Right ventricle myocardium superior (tissue), 1 donor: ENCODE measurements around the gene GPR37L1. TPM values are rescaled to one million over a fixed set of nuclear protein-coding genes. Genes with fewer than 3 reads are reported as not detected.

Source experiments
- ATAC-seq: fragments of 200-7000 bp; cut with Tn5 transposase; one replicate; pipeline ENCODE4 v1.9.1; 2020; ENCODE audit warnings: mild to moderate bottlenecking; ENCODE audit not compliant: poor library complexity
- DNase-seq: peaks from one replicate; pipeline ENCODE4 v3.0.0-alpha.2; 2020
- intact Hi-C: fragments of 100-400 bp; cut with DNase I; formaldehyde crosslinking; loops from one replicate; pipeline ENCODE4 v1.11.2; 2022
- long read RNA-seq: library from polyadenylated mRNA; unstranded; transcript quantifications from one replicate; pipeline ENCODE4 v2.0.0, GENCODE V29; 2021
- total RNA-seq: library from RNA; stranded (reverse); fragmentation: NEBNext Ultra II Directional; extraction: Animal tissue kit (Norgen Biotek cat#: 25700); gene quantifications from one replicate; pipeline ENCODE4 v1.2.1, GENCODE V29; 2021
- donor health status: DM: no; HTN: yes; CAD: no; lungs with severe emphysema.

The GPR37L1 gene, protein sequence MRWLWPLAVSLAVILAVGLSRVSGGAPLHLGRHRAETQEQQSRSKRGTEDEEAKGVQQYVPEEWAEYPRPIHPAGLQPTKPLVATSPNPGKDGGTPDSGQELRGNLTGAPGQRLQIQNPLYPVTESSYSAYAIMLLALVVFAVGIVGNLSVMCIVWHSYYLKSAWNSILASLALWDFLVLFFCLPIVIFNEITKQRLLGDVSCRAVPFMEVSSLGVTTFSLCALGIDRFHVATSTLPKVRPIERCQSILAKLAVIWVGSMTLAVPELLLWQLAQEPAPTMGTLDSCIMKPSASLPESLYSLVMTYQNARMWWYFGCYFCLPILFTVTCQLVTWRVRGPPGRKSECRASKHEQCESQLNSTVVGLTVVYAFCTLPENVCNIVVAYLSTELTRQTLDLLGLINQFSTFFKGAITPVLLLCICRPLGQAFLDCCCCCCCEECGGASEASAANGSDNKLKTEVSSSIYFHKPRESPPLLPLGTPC
- total RNA-seq: 0.05 TPM
- long read RNA-seq: 0 reads

DNA sequence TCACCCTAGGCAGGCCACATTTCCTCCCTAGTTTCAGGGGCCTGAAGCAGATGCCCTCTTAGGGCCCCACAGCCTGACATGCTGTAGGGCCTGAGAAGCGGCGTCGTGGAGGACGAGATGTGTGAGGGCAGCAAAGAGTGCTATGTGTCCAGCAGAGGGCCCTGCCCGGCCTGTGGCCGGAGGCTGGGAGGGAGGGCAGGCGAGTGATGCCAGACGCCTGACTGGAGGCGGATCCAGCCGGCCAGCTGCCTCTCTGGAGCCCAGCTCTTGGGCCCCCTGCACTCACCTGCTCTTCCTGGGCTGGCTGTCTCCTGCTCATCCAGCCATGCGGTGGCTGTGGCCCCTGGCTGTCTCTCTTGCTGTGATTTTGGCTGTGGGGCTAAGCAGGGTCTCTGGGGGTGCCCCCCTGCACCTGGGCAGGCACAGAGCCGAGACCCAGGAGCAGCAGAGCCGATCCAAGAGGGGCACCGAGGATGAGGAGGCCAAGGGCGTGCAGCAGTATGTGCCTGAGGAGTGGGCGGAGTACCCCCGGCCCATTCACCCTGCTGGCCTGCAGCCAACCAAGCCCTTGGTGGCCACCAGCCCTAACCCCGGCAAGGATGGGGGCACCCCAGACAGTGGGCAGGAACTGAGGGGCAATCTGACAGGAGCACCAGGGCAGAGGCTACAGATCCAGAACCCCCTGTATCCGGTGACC, at the start of gene GPR37L1:
TSS of gene GPR37L1 (plus strand) at position 279 of the 697 bp plus-strand sequence. CDS start at position 326, 47 bp downstream.
- intact Hi-C loops: no loop called here
- peak; percentile 74 for DNase-seq
- ATAC-seq: peak; percentile 65

DNA sequence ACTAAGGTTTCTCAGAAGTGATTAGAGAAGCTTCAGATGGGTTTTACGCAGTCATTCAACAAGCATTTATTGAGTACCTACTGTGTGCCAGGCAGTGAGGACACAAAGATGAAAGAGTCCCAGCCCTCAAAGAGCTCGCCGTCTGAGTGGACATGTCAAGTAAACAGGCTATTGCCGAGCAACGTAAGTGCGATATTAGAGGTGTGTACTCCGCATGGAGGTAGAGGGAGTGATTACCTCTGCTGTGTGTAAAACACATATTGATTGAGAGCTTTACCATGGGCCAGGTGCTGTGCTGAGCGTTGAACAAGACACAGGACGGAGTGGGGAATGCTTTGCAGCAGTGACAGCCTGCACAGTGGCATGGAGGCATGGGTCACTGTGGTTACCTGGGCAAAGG, 49.5 kb upstream of the GPR37L1 start:
- intact Hi-C loops: no loop called here
- DNase-seq (no peak), ATAC-seq (no peak)

DNA sequence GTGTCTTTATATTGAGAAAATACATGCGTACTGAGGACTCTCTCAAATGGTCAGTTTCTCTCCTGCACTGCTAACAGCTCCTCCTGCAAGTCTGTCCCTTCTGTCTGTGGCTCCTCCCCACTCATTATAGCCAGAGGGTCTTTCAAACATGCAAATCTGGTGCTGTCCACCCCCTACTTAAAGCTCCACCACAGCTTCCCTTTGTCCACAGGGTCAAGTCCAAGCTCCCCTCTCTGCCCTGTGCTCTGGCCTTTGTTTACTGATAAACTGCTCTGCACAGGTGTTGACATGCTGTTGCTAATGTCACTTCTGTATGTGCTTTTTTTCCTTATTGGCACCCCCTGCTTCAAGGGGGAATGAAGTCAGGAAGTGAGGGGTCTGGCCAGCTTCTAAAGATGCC, 47.7 kb upstream of the GPR37L1 start:
- no peak for DNase-seq
- intact Hi-C loops: no loop called here
- ATAC-seq: no peak

DNA sequence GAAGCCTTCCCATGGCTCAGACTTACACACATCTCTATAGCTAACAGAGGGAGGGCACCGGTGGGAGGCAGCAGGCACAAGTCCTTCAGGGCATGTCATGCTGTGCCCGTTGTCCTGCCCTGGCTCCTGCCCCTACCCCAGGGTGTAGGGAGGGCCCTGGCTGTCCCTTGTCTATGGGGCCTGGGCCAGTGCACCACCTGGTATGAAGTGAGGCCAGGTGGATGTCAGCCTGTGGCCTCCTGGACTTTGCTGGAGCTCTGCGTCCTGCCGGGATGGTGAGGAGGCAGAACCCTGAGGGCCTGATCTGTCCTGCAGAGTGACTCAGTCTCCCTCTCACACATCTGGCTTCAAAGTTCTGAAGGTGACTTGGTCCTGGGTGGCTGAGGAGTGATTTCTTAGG, 47.3 kb upstream of the GPR37L1 start:
- intact Hi-C loops: no loop called here
- DNase-seq (no peak), ATAC-seq (peak; percentile 23)

DNA sequence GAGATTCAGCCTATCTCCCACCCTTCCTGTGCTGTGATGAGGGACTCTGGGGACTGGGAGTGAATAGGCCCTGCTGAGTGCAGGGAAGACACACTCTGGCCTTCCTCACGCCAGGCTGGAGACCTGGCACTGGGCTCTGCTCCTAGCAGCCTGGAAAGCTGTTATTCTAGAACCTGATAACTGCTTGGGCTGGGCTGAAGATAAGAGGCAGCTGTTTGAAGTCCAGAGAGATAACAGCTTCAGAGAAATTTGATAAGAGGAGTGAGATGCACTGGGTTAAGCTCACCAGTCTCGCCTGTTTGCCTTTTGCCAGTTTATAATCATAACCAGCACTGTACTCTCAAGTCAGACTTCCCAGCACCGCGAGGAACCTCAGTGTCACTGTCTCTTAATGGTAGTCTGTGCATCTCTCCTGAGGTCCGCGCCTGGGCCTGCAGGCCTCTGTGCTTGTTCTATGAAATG, 46.6 kb upstream of the GPR37L1 start:
- intact Hi-C loops: no loop called here
- DNase-seq (no peak), ATAC-seq (peak; percentile 75)

DNA sequence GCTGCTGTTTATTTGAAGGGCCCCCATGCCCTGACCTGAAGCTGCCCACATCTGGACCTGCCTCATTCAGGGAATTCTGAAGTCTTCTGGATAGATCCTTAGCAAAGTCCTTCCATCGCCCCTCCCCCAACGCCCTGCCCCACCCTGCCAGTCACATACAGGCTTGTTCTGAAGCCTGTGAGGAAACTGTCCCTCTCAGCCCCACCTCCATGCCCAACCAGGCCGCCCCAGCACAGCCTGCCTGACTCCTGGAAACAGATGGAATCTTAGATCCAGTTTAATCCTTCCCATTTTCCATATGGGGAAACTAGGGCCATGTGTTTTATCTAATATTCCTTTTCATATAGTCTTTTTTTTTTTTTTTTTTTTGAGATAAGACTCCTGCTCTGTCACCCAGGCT, 44.5 kb upstream of the GPR37L1 start:
- intact Hi-C loops: no loop called here
- ATAC-seq: no peak
- no peak for DNase-seq

DNA sequence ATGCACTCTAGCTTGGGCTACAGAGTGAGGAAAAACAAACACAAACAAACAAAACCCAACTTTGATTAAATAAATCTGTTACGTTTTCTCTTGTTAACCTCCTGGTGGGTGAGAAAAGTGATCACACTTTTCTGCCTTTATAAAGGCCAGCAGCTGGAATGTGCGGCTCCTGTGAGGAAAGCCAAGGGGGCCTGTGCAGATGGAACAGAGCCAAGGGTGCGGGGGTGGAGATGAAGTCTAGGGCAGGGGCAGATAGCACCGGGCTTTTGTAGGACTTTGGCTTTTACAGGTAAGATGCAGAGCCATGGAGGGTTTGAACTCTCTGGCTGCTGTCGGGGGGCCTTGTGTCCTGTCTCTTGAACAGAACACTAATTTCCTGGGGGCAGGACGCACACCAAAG, 40.7 kb upstream of the GPR37L1 start:
- DNase-seq (no peak), ATAC-seq (no peak)
- intact Hi-C loops: no loop called here

DNA sequence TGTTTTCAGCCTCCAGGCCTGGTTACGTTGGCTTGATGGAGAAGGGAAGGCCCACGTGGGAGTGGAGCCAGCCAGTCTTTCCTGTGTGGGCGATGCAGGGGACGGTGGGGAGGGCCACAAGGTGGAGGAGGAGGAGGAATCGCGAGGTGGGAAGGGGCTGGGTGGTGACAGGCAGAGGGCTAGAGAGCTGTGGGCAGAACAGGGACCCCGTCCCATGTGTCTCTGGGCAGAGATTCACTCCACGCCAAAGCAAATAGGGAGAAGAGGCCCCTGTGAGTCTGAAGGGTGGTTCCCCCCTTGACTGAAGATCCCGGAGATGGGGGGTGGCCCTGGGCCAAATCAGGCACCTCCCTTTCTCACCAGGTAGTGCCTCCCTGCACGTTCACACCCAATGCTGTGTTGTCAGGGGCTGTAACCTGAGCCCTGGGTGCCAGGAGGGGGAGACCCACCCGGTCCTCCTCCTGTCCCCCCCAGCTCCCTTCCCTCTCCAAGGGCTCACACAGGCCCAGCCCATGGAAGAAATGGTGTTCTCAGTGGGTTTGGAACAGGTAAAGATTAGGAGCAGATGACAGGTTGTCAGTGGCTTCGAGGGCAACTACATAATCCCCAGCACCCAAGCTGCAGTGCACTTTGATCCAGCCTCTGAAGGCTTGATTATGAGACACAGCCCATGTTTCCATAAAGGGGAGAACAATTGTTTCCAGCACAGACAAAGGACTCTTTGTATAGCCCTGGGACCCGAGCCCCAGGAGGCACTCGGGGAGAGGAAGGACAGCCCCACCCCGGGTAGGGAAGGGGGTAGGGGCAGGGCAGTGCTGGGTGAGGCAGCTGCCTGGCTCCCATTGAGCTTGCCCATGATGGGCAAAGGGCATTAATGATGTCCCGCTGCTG, 37.7 kb upstream of the GPR37L1 start:
- DNase-seq: no peak
- intact Hi-C loops: no loop called here
- peak; percentile 35 for ATAC-seq

DNA sequence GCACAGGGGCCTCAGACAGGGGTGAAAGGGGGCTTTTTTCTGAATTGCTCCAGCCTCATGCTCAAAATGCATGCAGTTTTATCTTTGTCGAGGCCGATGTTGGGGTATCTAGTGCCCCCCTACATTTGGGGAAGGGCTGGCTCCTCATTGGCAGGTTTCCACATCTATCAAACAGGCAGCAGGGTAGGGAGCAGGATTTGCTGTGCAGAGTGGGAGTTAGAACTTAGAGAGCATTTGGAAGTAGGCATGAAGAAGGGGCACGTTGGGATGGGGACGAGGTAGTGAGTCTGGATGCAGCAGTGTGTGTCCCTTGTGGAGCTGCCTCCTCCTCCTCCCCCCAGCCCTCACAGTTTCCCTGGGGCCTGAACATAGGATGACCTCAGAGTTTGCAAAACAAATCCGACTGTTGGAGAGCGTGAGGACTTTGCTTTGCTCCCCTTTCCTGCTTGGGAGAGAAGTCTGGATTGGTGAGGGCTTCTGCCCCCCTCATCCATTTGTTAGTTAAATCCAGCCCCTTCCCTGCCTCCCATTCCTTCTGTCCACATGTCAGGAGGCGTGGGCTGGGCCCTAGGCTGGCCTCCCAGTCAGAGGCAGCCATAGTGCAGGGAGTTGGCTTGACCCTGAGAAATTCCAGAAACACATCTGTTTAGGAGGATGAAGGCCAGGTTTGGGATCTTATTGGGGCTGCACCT, 36.9 kb upstream of the GPR37L1 start:
- intact Hi-C loops: no loop called here
- ATAC-seq (peak; percentile 66), DNase-seq (no peak)

DNA sequence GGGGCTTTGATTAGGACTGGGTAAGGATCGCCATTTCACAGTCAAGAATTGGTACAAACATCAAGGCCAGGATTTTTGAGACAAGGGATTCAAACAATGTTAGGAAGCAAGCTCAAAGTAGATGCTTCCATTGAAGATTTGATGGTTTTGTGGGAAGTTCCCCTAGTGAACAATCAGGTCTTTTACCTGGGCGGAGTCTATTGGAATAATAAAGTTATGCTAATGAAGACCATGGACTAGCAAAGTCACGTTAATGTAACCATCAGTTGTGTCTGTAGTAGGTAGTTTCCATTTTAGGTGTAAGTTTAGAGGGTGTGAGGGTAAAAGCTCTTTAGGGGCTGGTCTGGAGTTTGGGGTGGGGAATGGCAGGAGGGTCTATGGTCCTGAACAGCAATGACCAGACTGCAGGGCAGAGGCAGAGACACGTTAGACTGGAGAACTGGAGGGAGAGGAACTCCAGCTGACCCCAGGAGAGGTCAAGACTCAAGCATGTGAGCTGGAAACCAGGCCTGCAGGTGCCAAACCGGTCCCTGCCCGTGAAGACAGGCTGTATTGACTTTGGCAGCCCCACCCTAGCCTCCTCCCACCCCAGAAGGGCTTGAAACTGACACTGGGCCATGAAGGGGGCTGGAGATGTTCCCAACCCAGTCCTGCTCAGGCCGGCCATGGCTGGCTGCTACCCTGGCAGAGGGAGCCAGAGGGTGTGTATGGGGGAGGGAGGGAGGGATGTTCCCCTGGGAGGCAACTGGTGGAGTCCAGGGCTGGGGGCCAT, 36.0 kb upstream of the GPR37L1 start:
- no peak for DNase-seq
- intact Hi-C loops: no loop called here
- ATAC-seq: peak; percentile 49

DNA sequence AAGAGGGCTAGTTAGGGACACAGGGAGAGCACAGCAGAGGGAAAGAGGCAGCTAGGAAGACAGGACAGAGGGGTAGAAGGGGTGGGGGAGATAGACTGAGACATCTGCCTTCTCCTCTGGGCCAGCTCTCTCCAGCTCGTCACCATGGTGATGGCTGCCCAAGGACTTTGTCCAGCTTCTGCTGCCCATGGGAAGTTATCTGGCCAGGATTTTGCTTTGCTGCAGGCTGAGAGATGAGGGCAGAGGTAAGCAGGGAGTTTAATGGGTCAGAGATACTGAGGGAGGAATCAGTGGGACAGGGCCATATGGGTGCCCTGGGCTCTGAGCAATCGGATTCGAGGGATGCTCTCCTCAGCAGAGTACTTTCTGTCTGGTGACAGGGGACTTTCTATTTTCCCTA, 34.5 kb upstream of the GPR37L1 start:
- ATAC-seq (no peak), DNase-seq (no peak)
- intact Hi-C loops: no loop called here

DNA sequence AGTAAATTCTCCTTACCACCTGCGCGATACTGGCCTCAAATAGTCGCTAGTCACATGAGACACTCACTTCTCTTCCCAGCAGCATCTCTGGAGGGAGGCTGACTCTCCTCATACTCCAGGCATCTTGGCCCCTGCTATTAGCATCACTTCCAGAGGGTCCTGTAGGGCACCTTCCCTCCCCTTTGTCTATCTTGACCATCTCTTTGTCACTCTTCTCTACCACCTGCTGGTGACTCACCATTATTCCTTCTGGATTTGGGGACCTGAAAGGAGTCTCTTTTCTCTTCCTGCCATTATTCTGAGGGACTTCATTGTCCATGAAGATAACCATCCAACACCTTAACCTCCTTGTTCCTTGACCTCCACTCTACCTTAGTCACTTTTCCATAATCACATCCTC, 31.7 kb upstream of the GPR37L1 start:
- ATAC-seq: no peak
- intact Hi-C loops: no loop called here
- DNase-seq: no peak

DNA sequence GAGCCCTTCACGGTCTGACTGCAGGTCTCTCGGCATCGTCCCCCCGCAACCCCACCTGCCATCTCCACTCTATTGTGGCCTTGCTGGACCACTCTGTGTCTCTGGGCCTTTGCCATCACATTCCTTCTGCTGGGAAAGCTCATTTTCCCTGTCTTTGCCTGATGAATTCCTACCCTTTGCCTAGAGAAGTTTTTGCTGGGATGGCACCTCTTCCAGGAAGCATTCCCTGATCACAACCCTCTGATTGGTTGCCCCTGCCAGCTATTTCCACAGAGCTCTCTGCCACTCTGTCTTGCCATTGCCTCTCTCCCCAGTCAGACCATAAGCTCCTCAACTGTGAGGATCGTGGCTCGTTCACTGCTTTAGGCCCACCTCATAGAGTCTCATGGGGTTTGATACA, 28.9 kb upstream of the GPR37L1 start:
- intact Hi-C loops: no loop called here
- DNase-seq: no peak
- no peak for ATAC-seq

DNA sequence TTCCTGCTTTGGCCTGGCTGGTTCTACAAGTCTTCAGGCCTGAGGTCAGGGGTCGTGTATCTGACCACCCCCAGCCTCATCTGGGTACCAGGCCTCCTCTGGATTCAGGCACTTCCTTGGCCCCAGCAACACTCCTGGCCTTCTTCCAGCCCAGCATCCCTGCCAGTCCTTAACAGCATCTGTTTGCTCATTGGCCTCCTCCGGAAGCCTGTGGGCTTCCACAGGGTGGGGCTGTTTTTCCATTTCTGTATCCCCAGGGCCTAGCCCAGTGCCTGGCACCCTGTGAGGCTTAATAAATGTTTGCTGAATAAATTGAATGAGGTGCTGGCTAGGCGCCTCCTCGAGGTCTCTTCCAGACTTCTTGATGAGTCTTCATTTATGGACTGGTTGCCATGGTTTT, 21.5 kb upstream of the GPR37L1 start:
- ATAC-seq: no peak
- intact Hi-C loops: no loop called here
- DNase-seq: no peak

DNA sequence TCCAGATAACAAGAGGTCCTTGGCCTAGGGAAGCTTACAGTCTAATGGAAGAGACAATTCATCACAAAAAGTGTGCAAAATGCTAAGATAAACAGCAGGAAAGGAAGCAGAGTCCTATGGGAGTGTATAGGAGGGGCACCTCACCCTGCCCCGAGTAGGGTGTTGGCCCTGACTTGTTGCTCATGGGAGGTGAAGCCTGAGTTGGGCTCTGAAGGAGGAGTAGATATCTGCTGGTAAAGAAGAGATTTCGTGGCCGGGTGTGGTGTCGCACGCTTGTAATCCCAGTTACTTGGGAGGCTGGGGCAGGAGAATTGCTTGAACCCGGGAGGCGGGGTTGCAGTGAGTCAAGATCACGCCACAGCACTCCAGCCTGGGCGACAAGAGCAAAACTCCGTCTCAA, 18.6 kb upstream of the GPR37L1 start:
- no peak for DNase-seq
- intact Hi-C loops: no loop called here
- ATAC-seq: no peak

DNA sequence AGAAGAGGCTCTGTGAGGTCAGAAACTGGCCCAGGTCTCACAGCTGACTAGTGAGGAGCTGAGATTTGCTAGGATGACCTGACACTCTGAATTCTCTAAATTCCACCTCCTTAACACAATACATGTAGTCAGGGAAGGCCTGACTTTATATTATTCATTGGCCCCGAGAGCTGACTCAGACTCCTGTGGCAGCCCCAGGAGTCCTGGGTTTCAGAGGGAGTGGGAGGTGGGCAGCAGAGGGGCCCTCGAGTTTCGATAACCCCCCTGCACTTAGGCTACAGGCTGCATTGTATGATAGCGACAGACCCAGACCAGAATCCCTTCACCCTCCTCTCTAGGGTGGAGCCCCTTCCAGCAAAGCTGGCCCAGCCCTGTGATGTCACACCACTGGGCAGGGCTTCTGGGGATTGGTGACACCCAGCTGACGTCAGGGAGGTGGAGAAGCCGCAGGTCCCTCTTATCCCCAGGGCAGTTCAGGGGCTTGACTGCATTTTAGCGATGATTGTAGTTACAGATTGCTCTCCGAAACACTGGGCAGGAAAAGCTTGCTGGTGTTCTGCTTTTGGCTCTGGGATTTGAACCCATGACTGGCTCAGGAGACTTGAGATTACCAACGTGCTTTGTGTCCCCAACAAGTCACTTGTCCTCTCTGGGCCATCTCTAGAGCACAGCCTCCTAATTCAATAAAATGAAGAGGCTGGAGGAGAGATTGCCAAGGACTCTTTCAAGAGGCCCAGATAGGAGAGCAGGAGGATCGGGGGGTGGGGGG, 17.0 kb upstream of the GPR37L1 start:
- intact Hi-C loops: no loop called here
- ATAC-seq (no peak), DNase-seq (no peak)
